Osteoblast (primary cell): ENCODE results near the gene GABRB1. TPM values are rescaled to one million over a fixed set of nuclear protein-coding genes. Genes with fewer than 3 reads are reported as not detected.

Experiments
- DNase-seq: peaks from one replicate; pipeline ENCODE4 v3.0.0; 2011; ENCODE audit warnings: low spot score, mixed read lengths; ENCODE audit not compliant: insufficient read length; ENCODE audit errors: missing footprints
- H2AFZ ChIP-seq: 2 replicates; pipeline ENCODE4 v1.6.0; 2011; ENCODE audit warnings: mild to moderate bottlenecking, low read length
- H3K27ac ChIP-seq: 2 replicates; pipeline ENCODE4 v1.5.1; 2011; ENCODE audit warnings: mild to moderate bottlenecking, low read depth, low read length, moderate library complexity
- H3K27me3 ChIP-seq: 2 replicates; pipeline ENCODE4 v1.6.0; 2012; ENCODE audit warnings: mild to moderate bottlenecking, control low read depth, inconsistent platforms, low read length, moderate library complexity; ENCODE audit not compliant: insufficient read depth
- H3K36me3 ChIP-seq: 2 replicates; pipeline ENCODE4 v1.5.1; 2011; ENCODE audit warnings: mild to moderate bottlenecking, low read length, control low read depth, moderate library complexity; ENCODE audit not compliant: insufficient read depth
- H3K4me1 ChIP-seq: 2 replicates; pipeline ENCODE4 v1.5.1; 2011; ENCODE audit warnings: mild to moderate bottlenecking, low read length, control low read depth, moderate library complexity; ENCODE audit not compliant: insufficient read depth
- H3K4me2 ChIP-seq: 2 replicates; pipeline ENCODE4 v1.6.0; 2011; ENCODE audit warnings: mild to moderate bottlenecking, low read length; ENCODE audit not compliant: insufficient read depth
- H3K4me3 ChIP-seq: fragments of 200-600 bp; sonication (generic); 3 replicates; pipeline ENCODE4 v1.5.1; 2012; ENCODE audit warnings: mild to moderate bottlenecking, low read length, inconsistent platforms; ENCODE audit not compliant: insufficient read depth
- H3K79me2 ChIP-seq: 2 replicates; pipeline ENCODE4 v1.6.0; 2012; ENCODE audit warnings: mild to moderate bottlenecking, low read length, control low read depth, inconsistent platforms; ENCODE audit not compliant: insufficient read depth
- H3K9me3 ChIP-seq: 2 replicates; pipeline ENCODE4 v1.5.1; 2011; ENCODE audit warnings: low read depth, low read length, control low read depth
- H4K20me1 ChIP-seq: 2 replicates; pipeline ENCODE4 v1.6.0; 2012; ENCODE audit warnings: mild to moderate bottlenecking, low read length, control low read depth; ENCODE audit not compliant: insufficient read depth
- total RNA-seq: library from RNA; depleted of rRNA; stranded (reverse); fragments of >200 nt; gene quantifications from 2 replicates; pipeline ENCODE4 v1.2.3, GENCODE V29; 2012
- TF ChIP-seq, protein P1 (sequence below): IDR thresholded peaks from 2 replicates; pipeline ENCODE4 v1.5.1; 2011; ENCODE audit warnings: mild to moderate bottlenecking, low read depth, low read length, moderate library complexity; ENCODE audit errors: extremely low read depth

Gene GABRB1
- total RNA-seq, 1 donor = not detected

DNA sequence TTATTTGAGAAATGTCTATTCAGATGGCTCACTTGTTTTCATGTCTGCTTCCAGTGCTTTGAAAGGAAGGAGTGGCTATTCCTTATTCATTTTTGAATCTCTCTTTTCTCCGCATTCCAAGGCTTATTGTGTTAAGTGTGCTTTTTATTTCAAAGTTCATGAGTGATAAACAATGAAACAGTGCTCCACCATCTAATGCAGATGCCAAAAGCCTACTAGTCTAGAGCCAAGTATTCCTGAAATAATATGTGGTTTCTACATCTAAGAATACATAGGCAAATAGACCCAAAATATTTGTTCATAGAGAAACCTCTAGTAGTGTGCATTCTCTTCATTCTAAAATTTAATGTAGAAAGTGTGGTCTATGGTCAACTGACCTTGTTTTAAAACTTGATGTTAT is 187.3 kb downstream of the GABRB1 start:
- no peak for DNase-seq
- Histone ChIP-seq H3K79me2 (no peaks in the 10 kb centered on the region), H3K9me3 (no peaks in the 10 kb centered on the region), H3K4me2 (no peak overlapping the region), H3K27me3 (no peaks in the 10 kb centered on the region), H3K27ac (no peak overlapping the region), H3K4me3 (no peak overlapping the region), H2AFZ (no peak overlapping the region), H4K20me1 (no peaks in the 10 kb centered on the region), H3K4me1 (peaks cover 42% of the 10 kb centered on the region), H3K36me3 (no peaks in the 10 kb centered on the region)
- TF ChIP-seq, protein P1, sequence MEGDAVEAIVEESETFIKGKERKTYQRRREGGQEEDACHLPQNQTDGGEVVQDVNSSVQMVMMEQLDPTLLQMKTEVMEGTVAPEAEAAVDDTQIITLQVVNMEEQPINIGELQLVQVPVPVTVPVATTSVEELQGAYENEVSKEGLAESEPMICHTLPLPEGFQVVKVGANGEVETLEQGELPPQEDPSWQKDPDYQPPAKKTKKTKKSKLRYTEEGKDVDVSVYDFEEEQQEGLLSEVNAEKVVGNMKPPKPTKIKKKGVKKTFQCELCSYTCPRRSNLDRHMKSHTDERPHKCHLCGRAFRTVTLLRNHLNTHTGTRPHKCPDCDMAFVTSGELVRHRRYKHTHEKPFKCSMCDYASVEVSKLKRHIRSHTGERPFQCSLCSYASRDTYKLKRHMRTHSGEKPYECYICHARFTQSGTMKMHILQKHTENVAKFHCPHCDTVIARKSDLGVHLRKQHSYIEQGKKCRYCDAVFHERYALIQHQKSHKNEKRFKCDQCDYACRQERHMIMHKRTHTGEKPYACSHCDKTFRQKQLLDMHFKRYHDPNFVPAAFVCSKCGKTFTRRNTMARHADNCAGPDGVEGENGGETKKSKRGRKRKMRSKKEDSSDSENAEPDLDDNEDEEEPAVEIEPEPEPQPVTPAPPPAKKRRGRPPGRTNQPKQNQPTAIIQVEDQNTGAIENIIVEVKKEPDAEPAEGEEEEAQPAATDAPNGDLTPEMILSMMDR = no peak

DNA sequence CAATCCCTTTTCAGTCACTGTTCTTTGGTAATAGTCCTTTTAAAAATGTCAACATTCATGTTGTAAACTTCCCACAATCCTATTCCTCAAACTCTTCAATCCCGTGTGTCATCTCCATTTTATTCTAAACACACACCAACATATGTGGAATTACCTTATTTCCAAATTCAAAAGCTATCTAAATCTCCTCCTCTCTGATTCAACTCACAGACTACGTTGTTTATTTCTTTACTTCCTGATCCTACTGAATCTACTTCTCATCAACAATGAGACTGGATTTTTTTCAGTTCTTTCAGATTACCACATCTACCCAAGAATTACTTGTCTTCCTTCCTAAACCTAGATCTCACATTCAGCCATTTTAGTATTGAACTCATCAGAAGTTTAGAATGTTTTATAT is 188.2 kb downstream of the GABRB1 start:
- H3K36me3 ChIP-seq = no peaks in the 10 kb centered on the region
- H3K4me1 ChIP-seq = peaks cover 34% of the 10 kb centered on the region
- no peak for DNase-seq
- TF ChIP-seq, protein P1 = no peak
- no peaks in the 10 kb centered on the region for H3K9me3 ChIP-seq
- no peak overlapping the region for H3K27ac ChIP-seq
- H3K27me3 ChIP-seq = no peaks in the 10 kb centered on the region
- H3K4me3 ChIP-seq = no peak overlapping the region
- no peaks in the 10 kb centered on the region for H3K79me2 ChIP-seq
- H4K20me1 ChIP-seq = no peaks in the 10 kb centered on the region
- H2AFZ ChIP-seq = no peak overlapping the region
- H3K4me2 ChIP-seq = no peak overlapping the region

DNA sequence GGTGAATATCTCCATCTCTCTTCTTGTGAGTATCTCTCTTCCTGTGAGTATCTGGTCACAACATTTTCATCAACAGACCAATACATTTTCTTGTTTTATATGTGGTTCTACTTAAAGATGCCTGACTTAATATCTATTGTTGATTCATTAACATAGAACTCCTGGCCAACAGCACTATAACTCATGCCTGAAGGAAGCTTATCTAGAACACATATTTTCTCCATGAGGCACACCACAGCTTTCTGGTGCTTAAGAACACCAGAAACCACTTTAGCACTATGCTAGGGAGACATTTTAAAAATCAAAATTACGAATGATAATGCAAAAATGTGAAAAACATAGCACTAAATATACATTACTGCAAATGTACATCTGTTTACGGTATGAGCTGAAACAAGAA is 190.4 kb downstream of the GABRB1 start:
- peak overlapping the region; percentile 44 for H2AFZ ChIP-seq
- H3K4me2 ChIP-seq = peak overlapping the region; percentile 3
- no peak for DNase-seq
- TF ChIP-seq, protein P1 = no peak
- H3K4me1 ChIP-seq = peaks cover 18% of the 10 kb centered on the region
- H3K79me2 ChIP-seq = no peaks in the 10 kb centered on the region
- H3K36me3 ChIP-seq = no peaks in the 10 kb centered on the region
- no peak overlapping the region for H3K4me3 ChIP-seq
- H3K27me3 ChIP-seq = no peaks in the 10 kb centered on the region
- no peaks in the 10 kb centered on the region for H4K20me1 ChIP-seq
- no peaks in the 10 kb centered on the region for H3K9me3 ChIP-seq
- H3K27ac ChIP-seq = peak overlapping the region; percentile 49

DNA sequence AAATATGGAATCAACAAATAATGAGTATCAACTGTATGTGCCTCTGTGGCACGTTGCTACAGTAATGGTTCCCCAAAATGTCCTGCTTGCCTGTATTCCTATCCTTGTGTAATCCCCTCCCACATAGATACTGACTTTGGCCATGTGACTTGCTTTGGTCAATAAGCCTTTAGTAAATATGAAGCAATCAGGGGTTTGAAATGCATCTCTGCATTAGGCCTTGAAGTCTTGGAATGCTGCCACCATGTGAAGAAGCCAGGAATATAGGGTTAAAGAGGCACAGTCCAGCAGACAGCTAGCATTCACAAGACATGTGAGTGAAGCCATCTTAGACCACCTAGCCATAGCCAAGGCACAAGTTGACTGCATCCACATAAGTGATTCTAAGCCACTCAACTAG is 190.9 kb downstream of the GABRB1 start:
- Histone ChIP-seq H3K79me2 (no peaks in the 10 kb centered on the region), H3K36me3 (no peaks in the 10 kb centered on the region), H3K4me2 (peak overlapping the region; percentile 3), H3K27ac (peak overlapping the region; percentile 49), H3K4me3 (no peak overlapping the region), H3K9me3 (no peaks in the 10 kb centered on the region), H3K4me1 (peaks cover 18% of the 10 kb centered on the region), H2AFZ (peak overlapping the region; percentile 44), H4K20me1 (no peaks in the 10 kb centered on the region), H3K27me3 (no peaks in the 10 kb centered on the region)
- DNase-seq = peak; percentile 9
- TF ChIP-seq, protein P1 = no peak
